OCI-LY1 (cell line): ENCODE measurements around the gene FYN.

Experiments used
- H2AFZ ChIP-seq: fragments of 200-600 bp; sonication (generic), shearing (Covaris generic); 2 replicates; pipeline ENCODE4 v1.6.0; 2014; ENCODE audit warnings: antibody characterized with exemption, mild to moderate bottlenecking, low read length
- H3F3A ChIP-seq: fragments of 200-600 bp; sonication (generic), shearing (Covaris generic); 2 replicates; pipeline ENCODE4 v1.6.0; 2014; ENCODE audit warnings: mild to moderate bottlenecking, antibody characterized with exemption, low read length, moderate library complexity; ENCODE audit not compliant: insufficient read depth
- H3K27ac ChIP-seq: fragments of 200-600 bp; sonication (generic); 2 replicates; pipeline ENCODE4 v1.5.1; 2014; ENCODE audit warnings: low read length, mixed run types, mild to moderate bottlenecking, low read depth; ENCODE audit not compliant: poor library complexity, severe bottlenecking
- H3K27me3 ChIP-seq: fragments of 200-600 bp; sonication (generic); 2 replicates; pipeline ENCODE4 v1.6.0; 2014; ENCODE audit warnings: antibody characterized with exemption, mild to moderate bottlenecking, low read length, moderate library complexity; ENCODE audit not compliant: insufficient read depth
- H3K36me3 ChIP-seq: fragments of 200-600 bp; sonication (generic); 2 replicates; pipeline ENCODE4 v1.6.1; 2014; ENCODE audit warnings: mild to moderate bottlenecking, antibody characterized with exemption, low read length, moderate library complexity, mixed read lengths; ENCODE audit not compliant: insufficient read depth
- H3K4me1 ChIP-seq: fragments of 200-600 bp; sonication (generic); 2 replicates; pipeline ENCODE4 v1.5.1; 2014; ENCODE audit warnings: mild to moderate bottlenecking, low read length, moderate library complexity; ENCODE audit not compliant: insufficient read depth, severe bottlenecking
- H3K4me2 ChIP-seq: fragments of 200-600 bp; sonication (generic), shearing (Covaris generic); 2 replicates; pipeline ENCODE4 v1.6.1; 2014; ENCODE audit warnings: low read length
- H3K4me3 ChIP-seq: fragments of 200-600 bp; sonication (generic); 2 replicates; pipeline ENCODE4 v1.5.1; 2014; ENCODE audit warnings: low read length, low read depth, mild to moderate bottlenecking, mixed read lengths; ENCODE audit not compliant: poor library complexity, severe bottlenecking
- H3K79me2 ChIP-seq: fragments of 200-600 bp; shearing (Covaris generic); 2 replicates; pipeline ENCODE4 v1.6.1; 2016; ENCODE audit warnings: mixed run types, low read length, mixed read lengths; ENCODE audit not compliant: insufficient read depth
- H3K9ac ChIP-seq: fragments of 200-600 bp; sonication (generic), shearing (Covaris generic); 2 replicates; pipeline ENCODE4 v1.6.1; 2014; ENCODE audit warnings: mild to moderate bottlenecking, low read length, mixed read lengths
- H3K9me2 ChIP-seq: fragments of 200-600 bp; sonication (generic), shearing (Covaris generic); 2 replicates; pipeline ENCODE4 v1.6.1; 2014; ENCODE audit warnings: low read depth, mild to moderate bottlenecking, low read length, mixed read lengths
- H3K9me3 ChIP-seq: fragments of 200-600 bp; shearing (Covaris generic); 2 replicates; pipeline ENCODE4 v1.6.1; 2014; ENCODE audit warnings: low read length, mixed read lengths
- H4K20me1 ChIP-seq: fragments of 200-600 bp; sonication (generic), shearing (Covaris generic); 2 replicates; pipeline ENCODE4 v1.6.0; 2016; ENCODE audit warnings: mild to moderate bottlenecking, low read length; ENCODE audit not compliant: insufficient read depth
- EZH2 ChIP-seq: fragments of 200-600 bp; sonication (generic), shearing (Covaris generic); IDR thresholded peaks from 2 replicates; pipeline ENCODE4 v1.8.0; 2017; ENCODE audit warnings: borderline replicate concordance, mixed run types, mild to moderate bottlenecking, antibody characterized with exemption, low read length, moderate library complexity, mixed read lengths
- TF ChIP-seq, protein P1 (sequence below): fragments of 200-600 bp; sonication (generic), shearing (Covaris generic); IDR thresholded peaks from 2 replicates; pipeline ENCODE4 v1.5.1; 2017; ENCODE audit warnings: mild to moderate bottlenecking, antibody characterized with exemption, low read length, moderate library complexity, mixed read lengths

FYN gene

DNA sequence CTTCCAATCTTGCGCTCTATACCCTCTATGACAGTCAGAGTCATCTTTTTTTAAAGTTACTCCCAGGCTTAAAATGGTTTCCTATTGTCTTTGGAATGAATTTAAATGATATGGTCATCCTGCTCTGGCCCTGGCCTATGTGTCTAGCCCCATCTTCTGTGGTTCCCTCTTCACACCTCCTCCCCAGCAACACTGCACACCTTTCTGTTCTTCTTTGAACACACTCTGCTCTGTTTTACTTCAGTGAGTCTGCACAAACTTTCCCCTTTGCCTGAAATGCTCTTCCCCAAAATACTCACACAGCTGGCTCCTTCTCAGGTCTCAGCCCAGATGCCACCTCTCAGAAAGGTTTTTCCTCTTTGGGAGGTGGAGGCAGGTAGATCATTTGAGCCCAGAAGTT is 132.7 kb downstream of the FYN start:
- no peak overlapping the region for H3K9ac ChIP-seq
- no peaks in the 10 kb centered on the region for H3K9me3 ChIP-seq
- no peaks in the 10 kb centered on the region for H3K4me1 ChIP-seq
- no peak overlapping the region for H3K4me3 ChIP-seq
- H3K79me2 ChIP-seq: no peaks in the 10 kb centered on the region
- no peaks in the 10 kb centered on the region for H4K20me1 ChIP-seq
- H3K27me3 ChIP-seq: no peaks in the 10 kb centered on the region; the same call in 1 of the 2 replicates
- H3F3A ChIP-seq: no peaks in the 10 kb centered on the region
- H3K9me2 ChIP-seq: no peaks in the 10 kb centered on the region
- H3K4me2 ChIP-seq: no peak overlapping the region
- no peak for TF ChIP-seq EZH2
- TF ChIP-seq, protein P1, sequence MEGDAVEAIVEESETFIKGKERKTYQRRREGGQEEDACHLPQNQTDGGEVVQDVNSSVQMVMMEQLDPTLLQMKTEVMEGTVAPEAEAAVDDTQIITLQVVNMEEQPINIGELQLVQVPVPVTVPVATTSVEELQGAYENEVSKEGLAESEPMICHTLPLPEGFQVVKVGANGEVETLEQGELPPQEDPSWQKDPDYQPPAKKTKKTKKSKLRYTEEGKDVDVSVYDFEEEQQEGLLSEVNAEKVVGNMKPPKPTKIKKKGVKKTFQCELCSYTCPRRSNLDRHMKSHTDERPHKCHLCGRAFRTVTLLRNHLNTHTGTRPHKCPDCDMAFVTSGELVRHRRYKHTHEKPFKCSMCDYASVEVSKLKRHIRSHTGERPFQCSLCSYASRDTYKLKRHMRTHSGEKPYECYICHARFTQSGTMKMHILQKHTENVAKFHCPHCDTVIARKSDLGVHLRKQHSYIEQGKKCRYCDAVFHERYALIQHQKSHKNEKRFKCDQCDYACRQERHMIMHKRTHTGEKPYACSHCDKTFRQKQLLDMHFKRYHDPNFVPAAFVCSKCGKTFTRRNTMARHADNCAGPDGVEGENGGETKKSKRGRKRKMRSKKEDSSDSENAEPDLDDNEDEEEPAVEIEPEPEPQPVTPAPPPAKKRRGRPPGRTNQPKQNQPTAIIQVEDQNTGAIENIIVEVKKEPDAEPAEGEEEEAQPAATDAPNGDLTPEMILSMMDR: no peak
- no peaks in the 10 kb centered on the region for H3K36me3 ChIP-seq
- H2AFZ ChIP-seq: no peak overlapping the region
- H3K27ac ChIP-seq: no peak overlapping the region

DNA sequence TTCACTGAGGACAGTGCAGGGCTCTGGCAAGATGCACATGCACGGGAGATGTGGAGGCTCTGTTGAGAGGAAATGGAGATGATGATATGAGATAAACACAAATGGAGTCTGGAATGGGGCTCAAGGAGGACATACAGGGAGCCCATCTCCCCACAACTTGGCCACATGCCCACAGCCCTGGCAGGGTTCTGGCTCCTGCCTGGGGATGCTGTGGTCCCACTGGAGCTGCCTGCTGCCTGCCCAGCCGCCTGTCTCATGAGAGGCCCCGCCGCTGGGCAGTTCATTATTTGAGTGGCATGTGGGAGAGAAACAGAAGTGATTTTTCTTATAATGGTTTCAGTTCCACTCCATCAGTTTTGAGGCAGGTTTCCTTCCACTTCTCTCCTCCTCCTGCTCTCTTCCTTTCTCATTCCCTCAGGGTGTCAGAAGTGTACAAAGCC is 134.0 kb downstream of the FYN start:
- no peaks in the 10 kb centered on the region for H3F3A ChIP-seq
- no peak overlapping the region for H3K9ac ChIP-seq
- H3K9me3 ChIP-seq: no peaks in the 10 kb centered on the region
- H3K27me3 ChIP-seq: peaks cover 4% of the 10 kb centered on the region; the same call in 1 of the 2 replicates
- no peak overlapping the region for H2AFZ ChIP-seq
- H3K4me3 ChIP-seq: no peak overlapping the region
- H3K27ac ChIP-seq: no peak overlapping the region
- H3K9me2 ChIP-seq: no peaks in the 10 kb centered on the region
- H4K20me1 ChIP-seq: no peaks in the 10 kb centered on the region
- H3K4me2 ChIP-seq: no peak overlapping the region
- H3K79me2 ChIP-seq: no peaks in the 10 kb centered on the region
- H3K4me1 ChIP-seq: no peaks in the 10 kb centered on the region
- H3K36me3 ChIP-seq: no peaks in the 10 kb centered on the region
- no peak for TF ChIP-seq EZH2
- TF ChIP-seq, protein P1: no peak

- H3K36me3 ChIP-seq: no peaks in the 10 kb centered on the region
- no peak overlapping the region for H3K9ac ChIP-seq
- H3K4me1 ChIP-seq: no peaks in the 10 kb centered on the region
- H3K4me2 ChIP-seq: no peak overlapping the region
- no peak for TF ChIP-seq EZH2
- TF ChIP-seq, protein P1: no peak
- no peaks in the 10 kb centered on the region for H4K20me1 ChIP-seq
- H3F3A ChIP-seq: no peaks in the 10 kb centered on the region
- H3K4me3 ChIP-seq: no peak overlapping the region
- H2AFZ ChIP-seq: no peak overlapping the region
- no peaks in the 10 kb centered on the region for H3K79me2 ChIP-seq
- no peak overlapping the region for H3K27ac ChIP-seq
- H3K9me3 ChIP-seq: no peaks in the 10 kb centered on the region
- no peaks in the 10 kb centered on the region for H3K9me2 ChIP-seq
- H3K27me3 ChIP-seq: peaks cover 4% of the 10 kb centered on the region; the same call in 1 of the 2 replicates
Observed at GRCh38 chr6:111738631-111739030, 134.6 kb downstream of the FYN start.
